NCI-H345 (cell line): ENCODE results near the gene ZNF445.
"Not testable (repeated sequence)": the region's sequence is repeated elsewhere in the genome, so short reads cannot be mapped to it uniquely, and the experiment has no call there.

ENCODE experiments used
- DNase-seq: peaks from one replicate; lab custom pipeline; 2025; lab: John Stamatoyannopoulos, UW

The ZNF445 gene

GRCh38 chr3:44434834-44435510 lies 42.5 kb downstream of the ZNF445 start:
- no peak for DNase-seq

GRCh38 chr3:44430466-44430865 lies 47.0 kb downstream of the ZNF445 start:
- no peak for DNase-seq

GRCh38 chr3:44429459-44429858 lies 48.0 kb downstream of the ZNF445 start:
- no peak for DNase-seq

GRCh38 chr3:44428910-44429309 lies 48.6 kb downstream of the ZNF445 start:
- DNase-seq: no peak

GRCh38 chr3:44427683-44428082 lies 49.8 kb downstream of the ZNF445 start:
- no peak for DNase-seq

GRCh38 chr3:44424758-44425157 lies 52.7 kb downstream of the ZNF445 start:
- DNase-seq: no peak

- no peak for DNase-seq
Observed at GRCh38 chr3:44421280-44421679, 56.2 kb downstream of the ZNF445 start.

- no peak for DNase-seq
Observed at GRCh38 chr3:44420676-44421075, 56.8 kb downstream of the ZNF445 start.

- no peak for DNase-seq
Observed at GRCh38 chr3:44419923-44420650, 57.4 kb downstream of the ZNF445 start.

- DNase-seq: no peak
Observed at GRCh38 chr3:44419116-44419922, 58.2 kb downstream of the ZNF445 start.

GRCh38 chr3:44418549-44418948 lies 58.9 kb downstream of the ZNF445 start:
- no peak for DNase-seq

GRCh38 chr3:44418118-44418517 lies 59.4 kb downstream of the ZNF445 start:
- DNase-seq: not testable (repeated sequence)

- DNase-seq: no peak
Observed at GRCh38 chr3:44416031-44417030, 61.1 kb downstream of the ZNF445 start.

GRCh38 chr3:44415421-44415820 lies 62.0 kb downstream of the ZNF445 start:
- DNase-seq: no peak

- no peak for DNase-seq
Observed at GRCh38 chr3:44414517-44415090, 62.9 kb downstream of the ZNF445 start.

GRCh38 chr3:44412365-44412764 lies 65.1 kb downstream of the ZNF445 start:
- DNase-seq: no peak

- no peak for DNase-seq
Observed at GRCh38 chr3:44411031-44411645, 66.3 kb downstream of the ZNF445 start.

- no peak for DNase-seq
Observed at GRCh38 chr3:44409640-44410410, 67.6 kb downstream of the ZNF445 start.

GRCh38 chr3:44402548-44402947 lies 74.9 kb downstream of the ZNF445 start:
- no peak for DNase-seq

GRCh38 chr3:44400771-44401170 lies 76.7 kb downstream of the ZNF445 start:
- no peak for DNase-seq
